ENCODE data around the gene ARL16.

- no peak for TF ChIP-seq EZH2phosphoT487 (IDR thresholded peaks at IDR 0.05; ENCODE audit: borderline replicate concordance, low read depth)
- no peak for TF ChIP-seq CTCF (IDR thresholded peaks at IDR 0.05)
These were observed 12.8 kb upstream of the ARL16 start for GRCh38 chr17:81696218-81696941.
